GM18951 (cell line): Measurements from ENCODE around the gene TLR10.

Source experiments
- POLR2A ChIP-seq: IDR thresholded peaks from 4 replicates; pipeline ENCODE4 v1.6.1; 2011; ENCODE audit warnings: mild to moderate bottlenecking; ENCODE audit not compliant: insufficient read length, insufficient read depth; ENCODE audit errors: extremely low read depth
- in situ Hi-C: fragments of 300-500 bp; cut with MboI; formaldehyde crosslinking; loops from one replicate; pipeline ENCODE4 v1.12.0; 2022; ENCODE audit warnings: low sequenced_read_pairs, mixed read lengths, inconsistent platforms; ENCODE audit not compliant: unreplicated experiment

TLR10 gene

GRCh38 chr4:38743866-38744265 lies 38.9 kb downstream of the TLR10 start:
- in situ Hi-C loops: no loop called here
- no peak for TF ChIP-seq POLR2A

GRCh38 chr4:38740303-38740702 lies 42.5 kb downstream of the TLR10 start:
- in situ Hi-C loops: no loop called here
- TF ChIP-seq POLR2A: no peak

DNA sequence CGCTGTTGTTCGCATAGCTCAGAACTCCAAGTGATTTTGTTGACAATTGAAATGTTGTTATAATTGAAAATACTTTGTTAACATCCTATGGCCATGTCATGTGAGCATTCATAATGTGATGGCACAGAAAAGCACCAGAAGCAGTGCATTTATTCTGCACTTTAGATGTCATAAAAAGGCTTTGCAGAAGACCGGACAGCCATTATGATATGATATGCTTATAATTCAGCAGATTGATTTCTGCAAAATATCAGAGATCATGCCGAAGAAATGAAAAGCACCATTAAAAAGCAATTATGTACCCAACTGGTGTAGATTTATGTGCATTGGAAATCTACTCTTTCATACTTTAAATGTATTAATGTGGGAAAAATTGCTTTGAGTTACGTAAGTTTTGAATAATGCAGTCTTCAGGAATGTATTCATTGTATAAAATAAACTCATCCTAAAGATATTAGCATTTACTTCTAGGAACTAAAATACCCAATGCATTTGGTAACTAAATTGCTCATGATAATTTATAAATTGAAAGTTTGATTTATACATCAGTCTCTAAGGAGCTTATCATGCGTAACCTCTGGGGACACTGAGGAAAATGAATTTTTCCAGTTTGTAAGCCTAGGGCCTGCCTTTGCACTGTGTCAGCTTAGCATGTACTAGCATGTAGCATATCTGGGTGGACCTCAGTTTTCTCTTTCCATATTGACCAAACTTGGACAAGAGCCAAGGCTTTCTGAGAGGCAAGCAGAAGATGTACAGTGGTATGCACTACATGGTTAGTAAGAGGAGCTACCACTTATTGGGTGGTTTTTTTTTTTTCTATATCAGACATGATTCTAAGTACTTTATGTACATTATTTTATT lies 43.6 kb downstream of the TLR10 start:
- no peak for TF ChIP-seq POLR2A
- in situ Hi-C loops: loop anchor here (10.0 kb wide), 1 partner anchor 564 kb away; no protein-coding TSS in a partner anchor

GRCh38 chr4:38735870-38736269 lies 46.9 kb downstream of the TLR10 start:
- in situ Hi-C loops: loop anchor here (10.0 kb wide), 1 partner anchor 561 kb away; no protein-coding TSS in a partner anchor
- no peak for TF ChIP-seq POLR2A

DNA sequence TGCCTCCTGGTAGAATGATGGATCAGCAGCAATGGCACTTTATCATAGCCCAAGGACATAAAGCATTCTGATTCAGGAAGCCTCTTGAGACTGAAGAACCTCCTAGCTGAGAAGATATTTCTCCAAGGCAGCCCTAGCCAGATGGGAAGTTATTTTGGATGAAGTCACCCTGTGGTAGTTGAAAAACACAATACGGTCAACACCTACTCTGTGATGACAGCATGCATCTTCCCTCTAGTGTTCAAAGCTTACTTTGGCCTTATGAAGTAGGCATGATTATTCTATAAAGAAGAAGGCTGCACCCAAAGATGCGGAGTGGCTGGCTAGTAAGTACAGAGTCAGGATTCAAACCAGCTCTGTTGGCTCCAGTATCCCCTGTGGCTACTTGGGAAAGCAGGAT lies 47.9 kb downstream of the TLR10 start:
- in situ Hi-C loops: loop anchor here (10.0 kb wide), 1 partner anchor 560 kb away; no protein-coding TSS in a partner anchor
- TF ChIP-seq POLR2A: no peak

- in situ Hi-C loops: loop anchor here (10.0 kb wide), 1 partner anchor 560 kb away; no protein-coding TSS in a partner anchor
These were observed 48.3 kb downstream of the TLR10 start for GRCh38 chr4:38734446-38734845.

GRCh38 chr4:38733663-38734062 lies 49.1 kb downstream of the TLR10 start:
- TF ChIP-seq POLR2A: no peak
- in situ Hi-C loops: loop anchor here (10.0 kb wide), 1 partner anchor 559 kb away; no protein-coding TSS in a partner anchor

More at GRCh38 chr4:38734446-38734845, 48.3 kb downstream of the TLR10 start:
- TF ChIP-seq POLR2A: no peak

- in situ Hi-C loops: loop anchor here (10.0 kb wide), 1 partner anchor 556 kb away; no protein-coding TSS in a partner anchor
- no peak for TF ChIP-seq POLR2A
These were observed 51.8 kb downstream of the TLR10 start for GRCh38 chr4:38730830-38731646.

- in situ Hi-C loops: loop anchor here (10.0 kb wide), 1 partner anchor 556 kb away; no protein-coding TSS in a partner anchor
- TF ChIP-seq POLR2A: no peak
These were observed 52.3 kb downstream of the TLR10 start for GRCh38 chr4:38730493-38730829.

DNA sequence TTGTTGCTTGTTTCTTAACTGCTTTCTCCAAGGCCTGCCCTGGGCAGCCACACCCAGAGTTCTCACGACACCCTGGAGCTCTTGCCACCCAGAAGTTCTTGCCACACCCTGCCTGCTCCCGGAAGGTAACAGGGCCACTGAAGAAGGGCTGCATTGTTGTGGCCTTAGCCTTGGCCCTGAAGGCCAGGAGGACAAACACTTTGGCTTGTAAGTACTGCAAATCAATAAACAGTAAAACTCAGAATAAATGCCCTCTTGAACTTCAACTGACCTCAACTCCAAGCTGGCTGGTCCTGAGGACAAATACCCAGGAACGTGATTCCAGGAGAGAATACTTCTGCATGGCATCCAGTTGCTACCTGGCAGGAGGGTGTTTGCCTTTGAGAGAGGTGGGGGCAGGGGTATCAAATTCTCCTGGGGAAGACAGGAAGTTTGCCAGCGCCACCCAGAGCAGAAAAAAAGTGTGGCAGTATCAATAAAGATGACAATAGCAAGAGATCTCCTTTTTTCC lies 54.1 kb downstream of the TLR10 start:
- in situ Hi-C loops: no loop called here
- no peak for TF ChIP-seq POLR2A

DNA sequence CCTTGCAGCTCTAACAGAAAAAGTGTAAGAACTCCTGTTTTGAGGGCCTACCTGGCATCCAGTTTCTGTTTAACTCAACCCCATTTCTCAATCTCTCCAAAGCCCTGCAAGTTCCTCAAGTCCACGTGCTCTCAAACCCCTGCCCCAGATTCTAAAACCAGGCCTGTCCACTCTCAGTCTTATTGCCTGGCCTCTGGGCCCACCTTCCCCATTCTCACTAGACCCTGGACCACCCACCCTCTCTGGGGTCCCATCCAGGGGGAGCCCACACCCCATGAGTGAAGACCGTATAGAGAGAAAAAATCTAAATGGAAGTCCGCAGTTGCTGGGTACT lies 58.3 kb downstream of the TLR10 start:
- no peak for TF ChIP-seq POLR2A
- in situ Hi-C loops: no loop called here

DNA sequence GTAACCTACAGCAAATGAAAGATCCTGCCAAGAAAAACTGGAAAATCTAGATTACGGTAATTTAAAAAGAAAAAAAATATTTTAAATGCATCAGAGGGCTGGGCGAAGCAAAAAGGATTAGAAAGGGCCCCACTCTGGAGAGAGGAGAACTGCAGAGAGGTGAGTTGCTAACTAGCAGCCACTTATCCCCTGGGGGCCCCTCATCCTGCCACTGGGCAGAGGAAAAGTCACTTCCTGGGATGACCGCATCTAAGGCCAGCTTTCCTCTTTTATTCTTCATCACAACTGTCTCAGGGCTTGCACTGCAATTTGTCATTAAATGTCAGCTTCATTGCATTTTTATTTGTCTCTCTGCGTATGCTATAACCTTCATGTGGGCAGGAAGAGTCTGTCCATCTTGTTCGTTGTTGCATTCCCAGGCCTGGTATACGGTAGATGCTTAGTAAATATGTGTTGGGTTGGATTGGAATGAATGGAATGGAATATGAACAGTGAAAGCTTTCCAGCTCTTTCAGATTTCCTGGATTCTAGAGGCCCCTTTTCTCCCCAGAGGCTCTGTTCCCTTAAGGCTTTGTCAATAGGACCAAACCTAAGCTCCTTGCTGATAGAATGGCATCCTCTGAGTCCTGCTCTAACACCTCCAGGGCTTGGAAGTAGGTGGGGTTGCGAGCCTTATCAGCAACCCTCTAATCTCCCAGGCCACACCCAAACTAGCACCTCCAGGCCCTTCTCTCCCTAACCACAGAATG lies 58.9 kb downstream of the TLR10 start:
- in situ Hi-C loops: no loop called here
- no peak for TF ChIP-seq POLR2A
